SW480 (cell line): ENCODE results near the gene OSBPL6.
"Not testable (repeated sequence)": the region's sequence is repeated elsewhere in the genome, so short reads cannot be mapped to it uniquely, and the experiment has no call there.

Experiments used
- DNase-seq: peaks from one replicate; pipeline ENCODE4 v3.0.0-alpha.2; 2016; ENCODE audit warnings: low spot score

OSBPL6 gene

DNA sequence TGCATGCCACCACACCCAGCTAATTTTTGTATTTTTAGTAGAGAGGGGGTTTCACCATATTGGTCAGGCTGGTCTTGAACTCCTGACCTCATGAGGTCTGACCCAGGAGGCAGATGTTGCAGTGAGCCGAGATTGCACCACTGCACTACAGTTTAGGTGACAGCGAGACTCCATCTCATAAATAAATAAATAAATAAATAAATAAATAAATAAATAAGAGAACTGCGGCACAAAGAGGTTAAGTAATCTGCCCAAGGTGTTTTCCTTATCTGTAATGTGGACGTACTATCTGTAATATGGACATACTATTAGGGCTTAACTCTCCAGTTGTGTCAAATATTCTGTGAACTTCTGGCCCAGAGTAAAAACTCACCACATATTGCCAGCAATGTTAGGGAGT lies 4.1 kb downstream of the OSBPL6 start:
- DNase-seq = not testable (repeated sequence)

DNA sequence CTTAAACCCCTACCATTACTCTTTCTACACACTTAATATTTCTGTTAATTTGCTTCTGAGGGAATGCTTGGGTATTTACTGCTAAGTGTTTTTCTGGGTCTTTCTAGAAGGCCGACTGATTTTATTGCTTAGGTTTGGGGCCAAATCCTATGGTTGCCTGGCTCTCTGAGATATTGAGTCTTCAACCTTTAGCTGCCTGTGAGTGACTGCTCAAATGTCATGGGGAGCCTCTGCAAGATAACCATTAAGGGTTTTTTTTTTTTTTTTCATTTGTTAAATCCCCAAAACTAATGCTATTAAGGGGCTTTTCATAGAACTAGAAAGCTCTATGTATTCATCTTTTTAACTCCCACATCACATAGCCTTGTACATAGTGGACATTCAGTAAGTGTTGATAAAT lies 5.0 kb downstream of the OSBPL6 start:
- no peak for DNase-seq

DNA sequence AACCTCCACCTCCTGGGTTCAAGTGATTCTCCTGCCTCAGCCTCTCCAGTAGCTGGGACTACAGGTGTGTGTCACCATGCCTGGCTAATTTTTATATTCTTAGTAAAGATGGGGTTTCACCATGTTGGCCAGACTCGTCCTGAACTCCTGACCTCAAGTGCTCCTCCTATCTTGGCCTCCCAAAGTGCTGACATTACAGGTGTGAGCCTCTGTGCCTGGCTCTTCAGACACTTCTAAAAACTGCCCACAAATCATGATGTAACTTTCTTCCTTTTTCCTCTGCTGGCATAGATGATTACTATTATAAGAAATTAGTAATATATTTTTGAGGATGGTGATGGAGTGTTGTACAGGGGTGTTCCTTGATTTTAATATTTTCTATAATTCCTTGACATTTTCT lies 6.0 kb downstream of the OSBPL6 start:
- no peak for DNase-seq

DNA sequence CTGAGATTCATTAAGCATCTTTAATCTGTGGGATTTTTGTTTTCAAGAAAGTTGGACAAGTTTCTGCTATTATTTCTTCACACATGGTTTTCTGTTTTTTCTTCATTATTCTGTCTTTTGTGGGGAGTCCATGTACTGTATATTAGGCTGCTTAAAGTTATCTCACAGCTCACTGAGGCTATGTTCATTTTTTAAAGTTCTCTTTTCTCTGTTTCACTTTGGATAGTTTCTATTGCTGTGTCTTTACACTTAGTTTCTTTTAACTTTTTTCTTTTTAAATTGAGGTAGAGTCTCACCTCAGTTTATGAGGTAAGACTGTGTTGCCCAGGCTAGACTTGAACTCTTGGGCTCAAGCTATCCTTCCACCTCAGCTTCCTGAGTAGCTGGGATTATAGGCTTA lies 8.6 kb downstream of the OSBPL6 start:
- no peak for DNase-seq

DNA sequence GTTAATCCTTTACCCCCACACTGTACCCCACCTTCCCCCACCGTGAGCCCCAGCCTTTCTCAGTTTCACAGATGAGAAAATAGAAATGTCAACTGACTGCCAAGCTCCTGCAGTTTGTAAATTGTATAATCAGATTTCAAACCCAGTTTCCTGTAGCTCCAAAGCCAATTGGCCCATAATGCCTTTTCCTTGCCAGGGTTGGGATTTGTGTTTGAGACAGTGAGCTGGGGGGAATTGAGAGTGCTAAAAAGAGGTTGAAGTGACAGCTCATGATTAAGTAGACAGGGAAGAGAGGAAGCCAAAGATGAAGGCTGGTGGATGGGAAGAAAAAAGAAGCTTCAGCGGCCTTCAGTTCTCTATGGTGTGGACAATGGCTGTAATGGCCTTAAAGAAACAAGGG lies 10.7 kb downstream of the OSBPL6 start:
- no peak for DNase-seq

DNA sequence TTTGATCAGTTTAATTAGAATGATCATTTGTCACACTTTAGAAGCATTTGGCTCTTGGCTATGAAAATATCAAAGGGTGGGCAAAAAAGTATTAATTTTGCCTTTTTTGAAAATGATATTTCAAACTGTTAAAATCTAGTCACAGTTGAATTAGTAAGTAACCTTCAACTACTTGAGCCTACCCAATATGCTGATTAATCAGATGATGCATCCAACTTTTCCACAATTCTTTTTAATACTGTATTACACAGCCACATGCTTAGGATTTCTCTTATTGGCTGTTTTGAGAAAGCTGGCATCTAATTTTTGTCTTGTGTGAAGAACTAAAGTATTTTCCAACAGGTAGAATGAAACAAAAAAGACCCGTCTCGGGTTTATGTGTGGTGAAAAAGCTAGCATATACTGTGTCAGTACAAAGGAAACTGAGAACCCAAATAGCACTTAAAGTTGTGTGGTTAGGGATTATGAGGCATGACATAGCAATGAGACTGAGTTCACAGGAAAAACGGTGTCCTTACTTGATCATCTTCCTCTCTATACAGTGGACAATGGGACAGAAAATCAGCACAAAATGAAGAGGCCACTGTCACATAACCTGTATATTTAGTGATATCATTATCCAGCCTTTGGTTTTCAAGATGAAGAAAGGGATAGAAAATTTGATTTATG lies 11.7 kb downstream of the OSBPL6 start:
- peak; percentile 22 for DNase-seq

DNA sequence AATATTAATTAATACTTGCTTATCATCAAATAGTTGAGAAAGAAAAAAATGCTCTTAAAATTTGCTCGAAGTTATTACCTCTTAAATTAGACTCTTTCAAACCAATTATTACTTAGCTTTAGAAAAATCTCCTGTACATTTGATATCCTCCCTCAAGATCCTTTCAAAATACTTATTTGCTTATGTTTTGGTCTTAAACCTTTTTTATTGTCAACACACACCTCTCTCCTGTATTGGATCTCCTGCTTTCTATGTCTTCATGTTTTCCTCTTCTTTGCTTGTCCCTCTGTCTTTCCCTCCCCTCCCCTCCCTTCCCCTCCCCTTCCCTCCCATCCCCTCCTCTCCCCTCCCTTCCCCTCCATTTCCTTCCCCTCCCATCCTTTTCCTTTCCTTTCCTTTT lies 14.0 kb downstream of the OSBPL6 start:
- DNase-seq = no peak

DNA sequence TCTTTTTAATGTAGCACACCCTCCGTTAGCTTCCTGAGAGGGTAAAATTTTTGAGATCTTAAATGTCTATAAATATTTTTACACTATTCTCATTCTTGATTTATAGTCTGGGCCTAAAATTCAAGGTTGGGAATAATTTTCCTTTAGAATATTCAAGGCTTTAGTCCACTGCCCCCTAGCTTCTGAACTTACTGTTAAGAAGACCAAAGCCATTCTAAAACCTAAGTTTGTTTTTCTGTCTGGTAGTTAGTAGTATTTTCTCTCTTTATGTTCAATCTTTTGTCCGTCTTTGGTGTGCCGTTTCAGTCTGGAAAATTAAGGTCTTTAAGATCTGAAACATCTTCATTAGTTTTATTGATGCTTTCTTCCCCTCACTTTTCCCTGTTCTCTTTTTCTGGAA lies 14.5 kb downstream of the OSBPL6 start:
- no peak for DNase-seq

DNA sequence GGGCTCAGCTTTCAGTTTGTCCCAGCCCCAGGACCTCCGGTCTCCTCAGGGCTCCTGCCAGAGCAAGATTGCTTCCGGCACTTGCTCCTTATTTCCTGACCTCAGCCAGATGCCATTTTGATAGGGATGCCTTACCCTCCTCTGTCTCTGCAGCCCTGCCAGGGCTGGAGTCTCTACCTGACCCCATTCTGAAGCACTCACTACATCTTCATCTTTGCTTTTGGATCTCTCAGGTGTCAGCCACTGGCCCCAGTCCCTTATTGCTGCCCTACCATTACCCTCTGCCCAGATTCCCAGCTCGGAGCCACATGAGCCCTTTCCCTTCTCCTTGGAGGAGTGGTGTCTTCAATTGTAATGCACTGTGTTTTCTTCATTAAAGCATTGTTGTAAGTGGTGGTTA lies 17.1 kb downstream of the OSBPL6 start:
- DNase-seq = no peak

DNA sequence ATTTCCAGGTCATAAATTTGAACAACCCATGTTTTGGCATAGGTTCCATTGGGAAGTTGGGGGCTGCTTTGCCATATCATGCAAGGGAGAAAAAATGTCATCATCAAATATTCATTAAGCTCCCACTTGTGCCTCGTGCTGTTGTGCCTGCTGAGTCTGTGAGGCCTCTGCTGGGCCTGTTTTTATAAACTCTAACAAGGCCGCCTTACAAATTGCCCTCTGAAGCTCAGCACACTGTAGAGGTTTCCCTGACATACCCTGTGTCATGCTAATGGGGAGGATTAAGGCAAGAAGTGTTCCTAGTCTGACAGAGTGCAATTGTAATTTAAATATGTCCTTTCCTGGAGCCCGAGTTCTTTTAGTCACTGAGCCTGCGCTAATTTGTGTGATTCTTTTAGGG lies 17.6 kb downstream of the OSBPL6 start:
- DNase-seq = no peak

DNA sequence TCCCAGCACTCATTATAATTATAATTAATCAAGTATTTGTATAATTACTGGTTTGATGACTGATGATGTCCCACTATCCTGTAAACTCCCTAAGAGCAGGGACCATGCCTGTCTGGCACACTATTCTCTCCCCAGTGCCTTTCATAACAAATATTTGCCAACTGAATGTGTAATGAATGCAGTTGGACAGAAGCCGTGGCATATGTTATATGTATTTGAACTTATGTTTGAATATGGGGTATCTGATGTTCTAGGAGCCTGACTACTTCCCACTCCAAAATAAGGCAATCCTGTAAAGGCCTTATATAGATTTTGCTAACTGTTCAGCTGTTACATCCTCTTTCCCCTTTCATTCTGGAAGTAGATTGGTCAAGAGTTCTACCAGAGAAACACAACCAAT lies 19.7 kb downstream of the OSBPL6 start:
- DNase-seq = no peak

DNA sequence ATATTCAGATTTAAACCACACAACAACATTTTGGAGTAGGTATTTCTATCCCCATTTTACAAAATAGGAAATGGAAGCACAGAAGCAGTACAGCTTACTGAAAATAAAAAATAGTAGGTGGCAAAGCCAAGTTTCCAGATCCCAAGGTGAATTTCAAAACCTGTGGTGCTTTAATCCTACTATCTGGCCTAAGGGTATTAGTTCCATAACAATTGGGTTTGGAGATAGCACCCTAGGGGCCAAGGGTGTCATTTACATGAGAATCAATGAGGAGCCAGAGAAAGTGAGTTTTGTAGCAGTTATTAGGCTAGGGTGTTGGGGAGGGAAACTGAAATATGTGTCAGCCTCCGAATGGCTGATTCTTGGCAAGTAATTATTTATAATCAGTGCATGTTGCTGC lies 24.9 kb downstream of the OSBPL6 start:
- no peak for DNase-seq

DNA sequence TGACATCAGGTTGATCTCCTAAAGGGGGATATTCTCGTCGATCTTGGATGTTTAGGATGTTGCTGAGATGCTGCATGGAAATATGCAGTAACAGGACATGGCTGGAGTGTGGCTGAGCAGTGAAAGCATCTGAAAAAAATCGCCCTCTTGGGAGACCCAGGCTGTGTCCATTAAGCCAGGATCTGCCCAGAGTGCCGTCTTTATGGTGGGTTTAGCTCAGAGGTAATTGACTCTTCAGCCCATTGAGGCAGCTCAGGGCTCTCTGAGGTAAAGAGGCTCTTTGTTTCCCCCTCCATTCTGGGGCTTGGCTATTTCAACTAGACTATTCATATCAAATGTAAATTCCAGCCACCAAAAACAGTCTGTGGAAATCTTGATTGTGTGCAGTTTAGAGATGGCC lies 26.5 kb downstream of the OSBPL6 start:
- DNase-seq = no peak

DNA sequence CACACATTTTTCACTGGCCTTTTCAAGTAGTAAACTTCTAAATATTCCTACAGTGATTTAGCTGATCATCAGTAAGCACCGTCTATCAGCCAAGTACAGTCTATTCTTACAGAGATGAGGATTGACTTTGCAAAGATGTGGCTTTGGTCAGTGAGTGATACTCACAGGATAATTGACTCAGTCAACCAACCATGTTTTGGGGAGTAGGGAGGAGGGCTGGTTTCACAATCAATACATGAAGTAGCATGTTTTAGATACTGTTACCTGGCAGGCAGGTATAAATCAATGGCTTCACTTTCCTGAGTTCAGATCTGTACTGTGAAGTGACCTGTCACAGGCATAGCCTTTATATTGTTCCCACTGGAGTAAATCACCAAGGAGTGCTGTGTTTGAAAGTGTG lies 27.2 kb downstream of the OSBPL6 start:
- DNase-seq = no peak

DNA sequence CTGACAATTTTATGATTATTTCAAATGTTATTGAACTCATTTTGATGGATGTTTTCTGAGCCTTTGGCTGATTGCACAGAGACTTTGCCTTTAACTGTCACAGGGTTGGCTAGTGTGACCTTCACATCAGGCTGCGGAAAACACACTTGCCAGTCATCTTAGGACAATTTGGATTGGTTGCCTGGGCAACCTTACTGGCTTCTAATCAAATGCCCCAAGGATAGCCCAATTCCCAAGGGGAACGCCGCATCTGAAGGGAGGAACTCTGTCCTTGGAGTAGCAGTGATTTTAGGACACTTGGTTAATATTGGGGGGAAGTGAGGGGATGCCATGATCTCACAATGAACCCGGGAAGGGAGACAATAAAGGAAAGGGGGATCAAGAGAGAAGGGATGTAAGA lies 29.5 kb downstream of the OSBPL6 start:
- DNase-seq = no peak

DNA sequence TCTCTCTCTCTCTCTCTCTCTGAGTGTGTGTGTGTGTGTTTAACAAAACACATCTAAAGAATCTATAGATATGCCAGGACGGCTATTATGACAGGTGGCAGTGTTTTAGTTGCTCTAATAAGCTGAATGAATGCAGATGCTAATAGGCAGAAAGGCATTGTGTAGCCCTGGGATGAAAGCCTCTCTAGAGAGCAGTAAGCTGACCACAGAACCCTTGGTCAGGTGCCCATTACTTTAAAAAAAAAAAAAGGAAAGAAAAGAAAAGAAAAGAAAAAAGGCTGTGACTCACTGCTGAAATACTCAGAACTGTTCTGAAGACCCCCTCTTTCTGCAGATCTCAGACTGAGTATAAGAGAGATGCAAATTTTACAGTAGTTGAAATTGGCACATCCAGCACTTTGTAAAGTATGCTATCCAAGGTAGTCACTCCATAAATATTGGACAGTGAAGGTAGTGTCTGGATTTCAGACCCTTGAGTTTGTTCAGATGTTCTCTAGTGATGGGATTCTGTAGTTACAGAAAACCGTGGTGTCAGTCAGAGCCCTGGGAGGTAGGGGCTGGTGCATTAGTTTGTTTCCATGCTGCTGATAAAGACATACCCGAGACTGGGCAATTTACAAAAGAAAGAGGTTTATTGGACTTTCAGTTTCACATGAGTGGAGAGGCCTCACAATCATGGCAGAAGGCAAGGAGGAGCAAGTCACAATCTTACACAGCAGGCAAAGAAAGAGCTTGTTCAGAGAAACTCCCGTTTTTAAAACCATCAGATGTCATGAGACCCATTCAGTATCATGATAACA lies 30.9 kb downstream of the OSBPL6 start:
- no peak for DNase-seq

DNA sequence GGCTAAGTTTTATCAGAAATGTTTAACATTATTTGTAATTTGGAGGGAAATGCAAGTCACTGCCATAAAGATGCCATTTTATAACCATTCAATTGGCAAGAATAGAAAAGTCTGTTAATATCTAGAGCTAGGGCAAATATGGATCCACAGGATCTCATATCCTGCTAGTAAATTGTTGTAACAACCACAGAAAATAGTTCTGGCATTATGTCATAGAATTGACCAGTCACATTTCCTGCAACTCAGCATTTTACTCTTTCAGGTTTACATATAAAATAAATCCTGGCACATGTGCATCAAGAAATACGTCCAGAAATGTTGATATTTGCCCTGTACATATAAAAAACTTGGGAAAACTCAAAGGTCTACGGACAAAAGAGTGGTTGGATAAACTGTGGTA lies 32.9 kb downstream of the OSBPL6 start:
- no peak for DNase-seq

DNA sequence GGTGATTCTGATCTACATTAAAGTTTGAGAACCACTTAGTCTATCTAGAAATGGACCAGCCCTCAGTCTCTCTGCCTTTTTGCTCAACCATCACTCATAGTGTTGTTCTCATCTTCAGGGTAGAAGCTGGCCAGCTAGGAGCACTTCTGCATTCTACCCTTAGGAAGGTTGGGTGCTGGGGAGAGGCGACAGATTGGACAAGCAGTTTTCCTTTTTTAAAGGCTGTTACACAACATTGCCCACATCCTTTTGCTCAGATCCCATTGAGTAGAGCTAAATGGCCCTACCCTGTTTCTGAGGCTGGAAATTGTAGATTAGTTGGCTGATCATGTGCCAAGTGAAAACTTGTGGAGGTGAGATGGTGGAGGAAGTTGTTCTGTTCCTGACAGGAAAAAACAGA lies 35.6 kb downstream of the OSBPL6 start:
- DNase-seq = no peak

DNA sequence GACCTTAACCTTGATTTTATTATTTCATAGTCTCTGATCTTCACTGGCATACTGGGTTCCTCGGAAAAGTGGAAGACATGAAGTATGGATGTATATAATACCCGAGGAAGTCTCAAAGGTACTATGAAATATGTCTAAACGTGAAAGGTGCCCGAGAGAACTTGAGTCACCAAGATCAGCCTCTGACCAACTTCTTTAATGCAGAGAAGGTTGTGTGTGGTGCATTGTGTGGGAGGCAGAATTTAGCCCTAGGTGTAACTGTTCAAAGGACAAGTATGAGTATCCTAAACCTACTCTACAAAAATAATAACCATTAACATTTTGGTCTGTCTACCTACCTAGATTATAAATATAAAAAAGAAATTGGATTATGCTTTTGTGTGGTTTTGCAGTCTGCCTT lies 36.1 kb downstream of the OSBPL6 start:
- no peak for DNase-seq

DNA sequence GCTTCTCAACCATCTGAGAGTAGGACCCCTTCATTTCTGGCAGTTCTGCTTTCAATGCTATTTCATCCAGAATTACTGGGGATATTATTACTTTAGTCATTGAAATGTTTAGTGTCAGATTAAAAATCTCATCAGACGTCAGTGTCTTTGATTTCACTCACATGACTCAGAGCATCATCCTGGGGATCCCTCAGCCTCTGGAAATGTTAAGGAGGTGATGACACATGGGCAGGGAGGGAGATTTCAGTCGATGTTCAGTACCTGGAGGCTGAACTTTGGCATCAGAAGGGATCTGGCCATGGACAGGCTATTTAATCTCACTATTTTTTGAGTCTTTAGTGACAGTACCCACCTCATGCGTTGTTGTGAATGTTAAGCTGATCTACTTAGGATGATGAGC lies 39.1 kb downstream of the OSBPL6 start:
- no peak for DNase-seq

DNA sequence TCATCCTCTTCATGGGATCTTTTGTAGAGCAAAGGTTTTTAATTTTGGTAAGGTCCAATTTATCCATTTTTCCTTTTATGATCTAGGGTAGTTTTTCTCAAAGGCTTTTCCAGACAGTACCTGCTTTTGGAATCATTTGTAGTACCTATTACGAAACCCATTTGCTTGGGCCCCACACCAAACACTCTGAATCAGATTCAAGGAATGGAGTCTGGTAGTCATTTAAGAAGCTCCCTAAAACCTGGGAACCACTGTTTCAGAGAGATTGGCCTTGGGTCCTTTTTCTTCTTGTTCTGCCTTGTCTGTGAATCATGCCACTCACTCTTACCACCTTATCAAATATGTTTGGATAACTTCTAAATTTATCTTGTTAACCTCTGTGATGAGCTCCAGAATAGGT lies 40.3 kb downstream of the OSBPL6 start:
- DNase-seq = no peak

DNA sequence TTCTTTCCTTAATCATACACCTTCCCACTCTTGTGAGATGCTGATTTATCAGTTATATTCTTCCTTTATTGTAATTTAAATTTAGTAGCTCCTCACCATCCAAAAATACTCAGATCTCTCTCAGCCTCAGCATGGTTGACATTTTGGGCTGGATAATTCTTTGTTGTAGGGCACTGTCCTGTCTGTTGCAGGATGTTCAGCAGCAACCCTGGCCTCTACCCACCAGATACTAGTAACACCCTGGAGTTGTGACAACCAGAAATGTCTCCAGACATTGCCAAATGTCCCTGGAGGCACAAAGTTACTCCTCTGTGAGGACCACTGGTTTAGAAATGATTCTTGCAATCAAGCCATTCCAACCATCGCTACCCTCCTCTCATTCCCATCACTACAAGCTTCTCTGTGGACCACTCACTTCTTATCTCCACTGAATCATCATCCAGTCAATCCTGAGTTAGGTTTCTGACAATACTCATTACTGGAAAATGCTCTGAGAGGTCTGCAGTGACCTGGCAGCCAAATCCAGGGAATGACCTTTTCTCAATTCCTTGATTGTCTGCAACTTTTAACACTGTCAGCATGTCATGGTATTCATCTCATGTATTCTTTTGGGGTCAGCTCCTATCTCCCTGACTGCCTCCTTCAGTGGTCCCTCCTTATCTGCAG lies 43.3 kb downstream of the OSBPL6 start:
- no peak for DNase-seq

DNA sequence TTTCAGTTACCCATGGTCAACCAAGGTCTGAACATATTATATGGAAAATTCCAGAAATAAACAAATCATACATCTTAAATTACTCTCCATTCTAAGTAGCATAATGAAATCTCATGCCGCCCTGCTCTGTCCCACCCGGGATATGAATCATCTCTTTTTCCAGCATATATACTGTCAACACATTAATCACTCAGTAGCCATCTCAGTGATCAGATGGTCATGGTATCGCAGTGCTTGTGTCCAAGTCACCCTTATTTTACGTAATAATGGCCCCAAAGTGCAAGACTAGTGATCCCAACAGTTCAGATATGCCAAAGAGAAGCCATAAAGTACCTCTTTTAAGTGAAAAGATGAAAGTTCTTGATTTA lies 43.8 kb downstream of the OSBPL6 start:
- DNase-seq = no peak

DNA sequence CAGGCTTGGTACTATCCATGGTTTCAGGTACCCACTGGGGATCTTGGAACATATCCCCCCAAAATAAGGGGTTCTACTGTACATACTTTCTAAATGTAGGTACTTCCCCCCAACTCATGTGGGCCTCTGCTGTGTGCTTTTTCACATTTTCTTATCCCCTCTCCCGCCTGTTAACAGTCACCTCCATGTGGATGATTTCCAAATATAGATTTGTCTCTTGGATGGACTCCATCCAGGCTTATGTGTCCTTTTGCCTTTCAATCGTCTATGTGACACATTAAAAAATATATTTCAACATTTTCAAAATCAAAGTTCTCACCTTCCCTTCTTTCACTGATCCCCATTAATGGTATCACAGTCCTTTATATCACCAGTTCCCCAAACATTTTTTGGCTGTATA lies 44.4 kb downstream of the OSBPL6 start:
- no peak for DNase-seq
